Measurements from ENCODE around the gene EYA2. TPM values are rescaled to one million over a fixed set of nuclear protein-coding genes. Genes with fewer than 3 reads are reported as not detected.

EYA2 gene
- total RNA-seq, 2 donors from 2014 or later: 0.22 TPM; not detected in 1

- Mint-ChIP-seq H3K4me1 (peaks cover 7% of the 10 kb centered on the region), H3K27ac (peak overlapping the region; percentile 54), H3K27me3 (no peaks in the 10 kb centered on the region), H3K36me3 (ENCODE audit: low read depth) (peaks cover 17% of the 10 kb centered on the region), H3K4me3 (no peak overlapping the region)
- no peaks in the 10 kb centered on the region for H3K9me3 ChIP-seq (ENCODE audit: control insufficient read depth, low read length, poor library complexity, severe bottlenecking)
- DNase-seq (no peak), ATAC-seq (no peak)
These were observed 328.0 kb downstream of the EYA2 start for GRCh38 chr20:47222468-47223119.

- DNase-seq: no peak
- no peak overlapping the region for H3K4me3 Mint-ChIP-seq
- H3K9me3 ChIP-seq (ENCODE audit: control insufficient read depth, low read length, poor library complexity, severe bottlenecking): no peaks in the 10 kb centered on the region
- H3K4me1 Mint-ChIP-seq: peaks cover 8% of the 10 kb centered on the region
- H3K27ac Mint-ChIP-seq: no peak overlapping the region
- ATAC-seq: no peak
- peaks cover 13% of the 10 kb centered on the region for H3K36me3 Mint-ChIP-seq (ENCODE audit: low read depth)
- no peaks in the 10 kb centered on the region for H3K27me3 Mint-ChIP-seq
These were observed 329.3 kb downstream of the EYA2 start for GRCh38 chr20:47223896-47224295.

GRCh38 chr20:47224300-47224791, 329.7 kb downstream of the EYA2 start:
- H3K9me3 ChIP-seq (ENCODE audit: control insufficient read depth, low read length, poor library complexity, severe bottlenecking): no peaks in the 10 kb centered on the region
- DNase-seq (no peak), ATAC-seq (no peak)
- H3K27me3 Mint-ChIP-seq: no peaks in the 10 kb centered on the region
- H3K4me3 Mint-ChIP-seq: no peak overlapping the region
- peaks cover 13% of the 10 kb centered on the region for H3K36me3 Mint-ChIP-seq (ENCODE audit: low read depth)
- H3K27ac Mint-ChIP-seq: peak overlapping the region; percentile 41
- H3K4me1 Mint-ChIP-seq: peaks cover 8% of the 10 kb centered on the region

- Mint-ChIP-seq H3K27me3 (no peaks in the 10 kb centered on the region), H3K4me3 (no peak overlapping the region), H3K27ac (peak overlapping the region; percentile 41), H3K36me3 (ENCODE audit: low read depth) (peaks cover 13% of the 10 kb centered on the region), H3K4me1 (peaks cover 8% of the 10 kb centered on the region)
- ATAC-seq (no peak), DNase-seq (no peak)
- H3K9me3 ChIP-seq (ENCODE audit: control insufficient read depth, low read length, poor library complexity, severe bottlenecking): no peaks in the 10 kb centered on the region
These were observed 330.2 kb downstream of the EYA2 start for GRCh38 chr20:47224857-47225256.

GRCh38 chr20:47225458-47225857, 330.8 kb downstream of the EYA2 start:
- ATAC-seq: no peak
- DNase-seq: no peak
- H3K4me1 Mint-ChIP-seq: peaks cover 9% of the 10 kb centered on the region
- no peaks in the 10 kb centered on the region for H3K27me3 Mint-ChIP-seq
- no peaks in the 10 kb centered on the region for H3K9me3 ChIP-seq (ENCODE audit: control insufficient read depth, low read length, poor library complexity, severe bottlenecking)
- H3K36me3 Mint-ChIP-seq (ENCODE audit: low read depth): peaks cover 13% of the 10 kb centered on the region
- no peak overlapping the region for H3K4me3 Mint-ChIP-seq
- peak overlapping the region; percentile 41 for H3K27ac Mint-ChIP-seq

GRCh38 chr20:47227119-47227518, 332.5 kb downstream of the EYA2 start:
- H3K27me3 Mint-ChIP-seq: no peaks in the 10 kb centered on the region
- H3K4me1 Mint-ChIP-seq: peaks cover 10% of the 10 kb centered on the region
- ATAC-seq (no peak), DNase-seq (no peak)
- no peak overlapping the region for H3K27ac Mint-ChIP-seq
- H3K36me3 Mint-ChIP-seq (ENCODE audit: low read depth): peaks cover 14% of the 10 kb centered on the region
- H3K4me3 Mint-ChIP-seq: no peak overlapping the region
- no peaks in the 10 kb centered on the region for H3K9me3 ChIP-seq (ENCODE audit: control insufficient read depth, low read length, poor library complexity, severe bottlenecking)

- Mint-ChIP-seq H3K27ac (no peak overlapping the region), H3K4me1 (peaks cover 8% of the 10 kb centered on the region), H3K27me3 (no peaks in the 10 kb centered on the region), H3K36me3 (ENCODE audit: low read depth) (peaks cover 10% of the 10 kb centered on the region), H3K4me3 (no peak overlapping the region)
- no peaks in the 10 kb centered on the region for H3K9me3 ChIP-seq (ENCODE audit: control insufficient read depth, low read length, poor library complexity, severe bottlenecking)
- no peak for ATAC-seq
- no peak for DNase-seq
These were observed 332.9 kb downstream of the EYA2 start for GRCh38 chr20:47227576-47227975.

- H3K9me3 ChIP-seq (ENCODE audit: control insufficient read depth, low read length, poor library complexity, severe bottlenecking): no peaks in the 10 kb centered on the region
- ATAC-seq (no peak), DNase-seq (no peak)
- Mint-ChIP-seq H3K4me3 (no peak overlapping the region), H3K27ac (no peak overlapping the region), H3K36me3 (ENCODE audit: low read depth) (peaks cover 10% of the 10 kb centered on the region), H3K27me3 (no peaks in the 10 kb centered on the region), H3K4me1 (peaks cover 8% of the 10 kb centered on the region)
These were observed 334.0 kb downstream of the EYA2 start for GRCh38 chr20:47228654-47229053.

- no peaks in the 10 kb centered on the region for H3K9me3 ChIP-seq (ENCODE audit: control insufficient read depth, low read length, poor library complexity, severe bottlenecking)
- H3K4me3 Mint-ChIP-seq: no peak overlapping the region
- H3K4me1 Mint-ChIP-seq: peaks cover 8% of the 10 kb centered on the region
- H3K36me3 Mint-ChIP-seq (ENCODE audit: low read depth): peaks cover 5% of the 10 kb centered on the region
- DNase-seq (no peak), ATAC-seq (no peak)
- no peaks in the 10 kb centered on the region for H3K27me3 Mint-ChIP-seq
- H3K27ac Mint-ChIP-seq: peak overlapping the region; percentile 45
These were observed 336.2 kb downstream of the EYA2 start for GRCh38 chr20:47230811-47231256.

GRCh38 chr20:47231382-47232039, 336.9 kb downstream of the EYA2 start:
- no peak overlapping the region for H3K4me3 Mint-ChIP-seq
- H3K36me3 Mint-ChIP-seq (ENCODE audit: low read depth): peaks cover 2% of the 10 kb centered on the region
- H3K9me3 ChIP-seq (ENCODE audit: control insufficient read depth, low read length, poor library complexity, severe bottlenecking): no peaks in the 10 kb centered on the region
- ATAC-seq: no peak
- peak overlapping the region; percentile 69 for H3K27ac Mint-ChIP-seq
- peaks cover 6% of the 10 kb centered on the region for H3K4me1 Mint-ChIP-seq
- no peaks in the 10 kb centered on the region for H3K27me3 Mint-ChIP-seq
- no peak for DNase-seq

- Mint-ChIP-seq H3K36me3 (ENCODE audit: low read depth) (peaks cover 2% of the 10 kb centered on the region), H3K4me3 (no peak overlapping the region), H3K27ac (no peak overlapping the region), H3K4me1 (peaks cover 6% of the 10 kb centered on the region), H3K27me3 (no peaks in the 10 kb centered on the region)
- H3K9me3 ChIP-seq (ENCODE audit: control insufficient read depth, low read length, poor library complexity, severe bottlenecking): no peaks in the 10 kb centered on the region
- no peak for DNase-seq
- no peak for ATAC-seq
These were observed 337.9 kb downstream of the EYA2 start for GRCh38 chr20:47232518-47232917.

- ATAC-seq: no peak
- Mint-ChIP-seq H3K36me3 (ENCODE audit: low read depth) (peaks cover 2% of the 10 kb centered on the region), H3K27me3 (no peaks in the 10 kb centered on the region), H3K4me3 (no peak overlapping the region), H3K27ac (peak overlapping the region; percentile 11), H3K4me1 (peaks cover 4% of the 10 kb centered on the region)
- DNase-seq: no peak
- H3K9me3 ChIP-seq (ENCODE audit: control insufficient read depth, low read length, poor library complexity, severe bottlenecking): no peaks in the 10 kb centered on the region
These were observed 338.9 kb downstream of the EYA2 start for GRCh38 chr20:47233333-47234188.

GRCh38 chr20:47235111-47235510, 340.5 kb downstream of the EYA2 start:
- Mint-ChIP-seq H3K4me1 (peaks cover 4% of the 10 kb centered on the region), H3K4me3 (no peak overlapping the region), H3K27ac (no peak overlapping the region), H3K36me3 (ENCODE audit: low read depth) (peaks cover 2% of the 10 kb centered on the region), H3K27me3 (no peaks in the 10 kb centered on the region)
- ATAC-seq (no peak), DNase-seq (no peak)
- H3K9me3 ChIP-seq (ENCODE audit: control insufficient read depth, low read length, poor library complexity, severe bottlenecking): no peaks in the 10 kb centered on the region

Data from T-helper 17 cell (primary cell).